SIG-M5 (cell line): ENCODE results near the gene MICAL2.

Experiments used
- DNase-seq: peaks from one replicate; lab custom pipeline; 2025; lab: John Stamatoyannopoulos, UW

The MICAL2 gene

DNA sequence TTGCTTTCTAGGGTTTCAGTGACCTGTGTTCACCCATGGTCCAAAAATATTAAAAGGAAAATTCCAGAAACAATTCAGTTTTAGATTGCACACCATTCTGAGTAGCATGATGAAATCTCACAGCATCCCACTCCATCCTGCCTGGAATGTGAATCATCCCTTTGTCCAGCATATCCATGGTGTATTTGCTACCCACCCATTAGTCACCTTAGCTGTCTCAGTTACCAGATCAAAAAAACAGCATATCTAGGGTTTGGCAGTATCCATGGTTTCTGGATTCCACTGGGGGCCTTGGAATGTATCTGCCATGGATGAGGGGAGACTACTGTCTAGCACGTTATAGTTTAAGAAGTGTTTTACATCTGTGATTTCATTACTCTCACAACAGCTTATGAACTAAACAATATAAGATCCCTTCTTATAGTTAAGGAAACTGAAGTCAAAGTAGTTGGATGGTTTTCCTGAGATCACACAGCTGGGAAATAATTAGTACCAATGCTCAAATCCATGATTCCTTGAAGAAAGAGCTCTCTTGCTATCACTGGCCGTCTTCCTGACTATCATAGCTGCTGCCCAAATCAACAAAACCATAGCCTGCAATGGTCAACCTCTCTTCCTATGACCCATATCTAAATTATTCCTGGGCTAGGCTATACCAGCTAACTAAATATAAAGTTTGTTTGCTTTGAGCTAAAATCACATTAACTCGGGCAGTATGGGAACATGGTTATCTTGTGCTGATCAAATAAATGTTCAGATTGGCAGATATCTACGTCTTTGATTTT, 122.6 kb downstream of the MICAL2 start:
- DNase-seq = no peak

DNA sequence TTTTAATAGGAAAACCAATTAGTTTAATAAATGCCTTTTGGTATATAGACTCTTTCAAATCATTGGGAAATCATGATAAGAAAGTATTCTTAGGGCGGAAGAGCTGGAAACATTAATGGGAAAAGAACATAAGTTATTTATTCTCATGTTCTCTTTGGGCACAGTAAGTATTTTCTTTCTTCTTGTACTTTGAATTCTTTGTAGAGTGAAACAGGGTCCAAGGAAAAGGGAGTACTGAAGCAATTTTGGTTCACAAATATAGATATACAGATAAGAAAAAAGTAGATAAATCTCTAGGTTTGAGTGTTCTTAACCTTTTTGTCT, 123.2 kb downstream of the MICAL2 start:
- DNase-seq = no peak

DNA sequence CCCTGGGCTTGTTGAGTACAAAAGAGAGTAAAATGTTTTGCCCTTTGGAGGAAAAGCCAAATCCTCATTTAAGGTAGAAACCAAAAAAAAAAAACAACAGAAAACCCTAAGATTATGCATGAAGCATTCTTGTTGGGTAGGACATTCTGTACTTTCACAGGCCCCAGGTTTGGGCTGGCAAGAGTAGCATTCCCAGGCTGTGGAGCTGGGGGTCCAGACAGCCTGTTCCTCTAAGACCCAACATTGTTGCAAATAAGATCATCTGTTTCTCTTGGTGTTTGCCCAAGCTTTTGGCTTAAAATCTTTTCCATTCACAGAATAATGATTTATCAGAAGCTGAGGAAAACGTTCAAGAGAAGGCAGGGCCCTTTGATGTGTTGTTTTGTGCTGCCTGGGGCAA, 123.8 kb downstream of the MICAL2 start:
- no peak for DNase-seq

DNA sequence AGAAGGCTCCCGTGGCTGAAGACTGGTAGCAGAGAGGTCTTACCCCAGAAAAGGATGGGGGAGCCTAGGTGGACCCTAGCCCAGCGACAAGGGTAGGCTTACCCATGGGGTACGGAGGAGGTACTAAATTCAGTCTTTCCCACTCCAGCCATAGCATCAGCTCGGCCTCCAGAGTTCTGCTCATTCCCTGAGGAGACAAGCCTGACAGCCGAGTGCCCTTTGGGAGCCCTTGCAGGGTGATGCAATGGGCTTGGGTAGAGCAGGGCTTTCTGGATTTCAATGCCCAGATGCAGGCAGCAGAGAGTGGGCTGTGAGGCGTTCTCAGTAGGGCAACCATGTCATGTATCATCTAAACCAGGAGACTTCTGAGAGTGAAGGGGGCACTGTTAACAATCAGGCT, 124.7 kb downstream of the MICAL2 start:
- DNase-seq = no peak

DNA sequence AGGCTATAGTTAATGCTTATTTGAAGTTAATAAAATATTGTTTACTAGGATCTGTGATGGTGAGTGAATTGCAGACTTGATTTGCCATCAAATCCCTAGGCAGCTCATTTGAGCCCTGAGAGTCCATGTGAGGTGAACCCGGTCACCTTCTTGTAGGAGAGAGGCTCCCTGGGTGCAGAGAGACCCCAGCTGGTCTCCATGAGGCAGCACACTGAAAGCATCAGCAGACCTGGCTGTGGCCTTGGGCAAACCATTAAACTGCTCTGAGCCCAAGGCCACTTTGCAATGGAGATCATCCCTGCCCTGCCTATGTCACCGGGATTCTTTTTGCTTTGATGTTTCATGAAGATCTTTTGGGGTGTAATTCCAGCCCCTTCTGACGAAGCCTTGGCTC, 125.2 kb downstream of the MICAL2 start:
- no peak for DNase-seq

DNA sequence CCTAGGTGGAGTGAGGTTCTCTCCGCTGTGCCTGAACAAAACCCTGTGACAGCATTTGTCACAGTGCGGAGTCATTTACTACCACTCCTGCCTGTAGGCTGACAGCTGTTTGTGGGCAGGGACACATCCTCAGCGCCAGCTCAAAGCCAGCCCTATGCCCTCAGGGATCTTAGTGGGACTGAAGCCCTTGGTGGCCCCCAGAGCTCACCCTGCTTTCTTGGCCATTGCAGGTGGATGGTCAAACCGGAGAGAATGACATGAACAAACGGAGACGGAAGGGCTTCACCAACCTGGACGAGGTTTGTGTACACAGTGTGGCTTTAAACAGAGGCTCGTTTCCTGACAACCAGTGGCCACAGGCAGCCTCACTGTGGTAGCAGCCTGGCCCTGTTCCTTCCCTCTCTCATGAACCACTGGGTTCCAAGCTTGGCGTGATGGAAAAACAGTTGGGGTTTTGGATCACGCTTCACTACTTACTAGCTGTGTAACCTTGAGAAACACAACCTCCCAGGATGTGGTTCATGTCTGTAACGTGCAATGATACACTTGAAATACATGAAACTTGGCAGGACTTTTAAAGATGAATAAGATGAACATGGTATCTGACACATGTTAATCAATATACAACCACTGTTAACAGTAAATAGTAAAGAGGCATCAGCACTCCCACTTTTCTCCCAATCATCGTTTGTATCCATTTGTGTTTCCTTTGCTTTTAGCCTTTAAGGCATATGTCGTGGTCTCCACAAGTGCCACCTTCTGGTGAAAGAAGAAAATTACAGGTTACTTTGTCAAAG, 125.8 kb downstream of the MICAL2 start:
- no peak for DNase-seq

DNA sequence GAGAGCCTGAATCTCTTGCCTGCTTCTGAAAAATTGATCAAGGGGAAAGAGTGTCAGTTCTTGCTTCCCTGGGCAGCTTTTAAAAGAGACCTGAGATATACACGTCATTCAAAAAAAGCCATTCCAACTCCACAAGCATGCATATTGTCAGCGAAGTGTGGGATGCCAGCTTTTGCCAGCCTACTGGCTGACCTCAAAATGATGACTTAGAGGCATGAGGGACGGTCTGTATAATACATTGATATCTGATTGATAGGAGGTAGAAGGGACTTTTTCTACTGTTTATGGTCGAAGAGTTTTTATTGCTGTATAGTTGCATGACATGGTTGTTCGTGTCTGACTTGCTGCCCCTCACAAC, 126.3 kb downstream of the MICAL2 start:
- DNase-seq = no peak

DNA sequence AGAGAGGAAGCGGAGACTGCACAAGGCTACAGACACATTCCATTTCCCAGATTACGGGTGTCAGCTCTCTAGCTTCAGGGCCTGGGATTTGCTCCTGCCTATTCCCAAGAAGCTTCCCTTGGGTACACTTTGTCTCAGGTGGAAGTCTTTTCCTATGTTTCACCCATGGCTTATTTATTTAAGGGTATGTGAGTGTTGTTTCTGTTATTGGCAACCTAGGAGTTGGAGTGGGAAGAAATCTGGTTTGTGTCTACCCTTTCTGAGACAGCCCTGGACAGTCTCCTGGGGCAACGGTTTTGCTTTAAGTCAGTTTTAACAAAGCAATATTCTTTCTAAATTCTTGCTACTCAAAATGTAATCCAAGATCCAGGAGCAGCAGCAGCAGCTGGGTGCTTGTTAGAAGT, 127.0 kb downstream of the MICAL2 start:
- no peak for DNase-seq

DNA sequence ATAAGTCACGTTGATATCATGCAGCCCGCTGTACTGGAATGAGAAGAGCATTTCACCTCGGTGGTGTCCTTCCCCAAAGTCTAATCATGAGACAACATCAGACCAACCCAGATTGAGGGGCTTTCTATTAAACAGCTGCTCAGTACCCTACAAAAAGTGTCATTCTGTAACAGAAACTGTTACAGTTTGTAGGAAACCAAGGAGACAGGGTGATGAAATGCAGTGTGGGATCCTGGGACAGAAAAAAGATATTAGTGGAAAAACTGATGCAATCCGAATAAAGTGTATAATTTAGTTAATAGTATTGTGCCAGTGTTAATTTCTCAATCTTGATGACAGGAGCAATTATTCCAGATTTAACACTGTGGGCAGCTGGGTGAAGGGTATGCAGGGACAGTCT, 128.0 kb downstream of the MICAL2 start:
- no peak for DNase-seq

DNA sequence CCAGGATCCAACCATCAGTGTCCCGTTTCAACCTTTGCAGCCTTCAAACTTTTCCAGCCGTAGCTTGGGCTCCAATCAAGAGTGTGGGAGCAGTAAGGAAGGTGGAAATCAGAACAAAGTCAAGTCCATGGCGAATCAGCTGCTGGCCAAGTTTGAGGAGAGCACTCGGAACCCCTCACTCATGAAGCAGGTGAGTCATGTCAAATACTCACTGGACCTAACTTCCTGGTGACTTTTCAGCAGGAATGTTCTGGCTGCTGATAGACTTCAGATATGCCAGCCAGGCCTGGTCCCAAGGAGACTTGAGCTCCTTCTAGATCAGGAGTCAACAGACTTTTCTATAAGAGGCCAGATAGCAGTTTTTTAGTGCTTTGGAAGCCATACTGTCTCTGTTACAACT, 129.0 kb downstream of the MICAL2 start:
- DNase-seq = no peak

DNA sequence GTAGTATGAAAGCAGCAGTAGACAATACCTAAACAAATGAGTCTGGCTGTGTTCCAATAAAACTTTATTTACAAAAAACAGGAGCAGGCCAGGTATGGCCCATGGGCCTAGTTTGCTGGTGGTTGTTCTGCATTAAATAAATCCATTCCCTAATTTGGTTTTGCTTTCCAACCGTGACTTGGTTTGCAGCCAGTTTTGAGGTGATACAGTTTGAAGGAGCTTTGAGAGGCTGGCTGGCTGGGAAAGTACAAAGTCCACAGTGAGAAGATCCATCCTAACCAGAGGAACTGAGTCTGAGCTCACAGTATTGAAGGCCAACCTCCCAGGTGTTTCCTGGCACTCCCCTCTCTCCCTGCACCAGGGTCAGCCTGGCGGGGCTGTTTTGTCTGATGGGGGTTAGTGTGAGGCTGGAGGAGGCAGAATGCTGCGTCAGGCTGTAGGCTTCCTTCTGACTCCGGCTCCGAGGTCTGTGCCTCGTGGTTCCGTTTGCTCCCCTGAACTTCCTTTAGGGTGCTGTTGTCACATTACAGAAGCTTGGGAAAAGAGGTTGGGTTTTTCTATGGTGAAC, 129.5 kb downstream of the MICAL2 start:
- DNase-seq = no peak

DNA sequence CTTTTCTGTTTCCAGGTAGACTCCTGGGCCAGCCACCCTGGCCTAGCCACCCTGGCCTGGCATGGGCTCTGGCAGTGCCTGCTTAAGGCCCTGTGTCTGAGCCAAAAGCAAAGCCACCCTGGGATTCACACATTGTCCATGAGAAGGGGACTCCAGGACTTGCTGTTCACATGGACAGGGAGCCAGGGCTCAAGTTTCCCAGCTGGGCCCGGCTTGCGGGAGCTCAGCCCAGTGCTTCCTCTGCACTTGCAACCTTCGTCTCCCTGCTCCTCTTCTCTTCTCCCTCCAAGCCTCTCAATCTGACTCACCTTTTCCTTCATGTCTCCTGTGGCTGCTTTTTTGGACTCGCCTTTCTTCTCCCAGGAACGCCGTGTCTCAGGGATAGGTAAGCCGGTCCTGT, 130.3 kb downstream of the MICAL2 start:
- no peak for DNase-seq

DNA sequence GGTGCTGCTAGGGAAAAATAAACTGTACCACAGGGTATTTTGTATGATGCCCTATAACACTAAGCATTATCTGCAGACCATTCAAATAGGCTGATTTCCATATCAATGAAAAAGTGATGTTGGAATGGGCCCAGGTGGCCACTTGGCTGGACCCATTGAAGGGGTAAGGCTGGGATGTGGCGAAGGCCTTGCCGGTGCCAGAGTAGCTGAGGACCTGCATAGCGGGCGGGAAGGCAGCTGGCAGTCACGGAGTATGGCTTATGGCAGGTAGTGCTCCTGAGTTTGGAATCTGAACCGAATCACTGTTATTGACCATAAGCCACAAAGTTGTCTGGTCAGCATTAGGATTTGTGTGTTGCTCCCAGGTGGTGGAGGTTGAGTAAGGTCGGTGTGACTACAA, 131.0 kb downstream of the MICAL2 start:
- no peak for DNase-seq

DNA sequence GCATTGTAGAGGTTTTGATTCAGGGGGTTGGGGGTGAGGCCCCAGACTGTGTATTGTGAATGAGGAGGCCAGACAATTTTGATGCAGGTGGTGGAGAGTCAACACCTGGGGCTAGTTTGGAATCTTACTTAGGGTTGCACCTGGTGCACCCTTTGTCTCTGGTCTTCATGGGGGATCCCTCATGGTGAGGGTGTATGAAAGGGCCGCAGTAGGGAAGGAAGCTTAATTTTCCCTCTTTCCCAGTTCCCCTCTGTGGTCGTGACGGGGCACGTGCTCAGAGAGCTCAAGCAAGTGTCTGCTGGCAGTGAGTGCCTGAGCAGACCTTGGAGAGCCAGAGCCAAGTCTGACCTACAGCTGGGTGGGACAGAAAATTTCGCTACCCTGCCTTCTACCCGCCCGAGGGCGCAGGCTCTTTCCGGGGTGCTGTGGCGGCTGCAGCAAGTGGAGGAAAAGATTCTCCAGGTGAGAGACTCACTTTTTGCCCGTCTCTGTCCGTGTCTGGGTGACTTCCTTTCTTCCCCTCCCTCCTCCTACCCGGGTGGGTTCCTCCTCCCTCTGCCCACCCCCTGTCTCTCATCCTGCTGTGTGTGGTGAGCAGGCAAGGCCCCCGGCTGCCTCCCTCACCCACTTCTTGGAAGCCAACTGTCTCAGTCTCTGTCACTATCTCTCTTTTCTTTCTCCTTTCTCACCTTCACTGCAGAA, 131.7 kb downstream of the MICAL2 start:
- no peak for DNase-seq

DNA sequence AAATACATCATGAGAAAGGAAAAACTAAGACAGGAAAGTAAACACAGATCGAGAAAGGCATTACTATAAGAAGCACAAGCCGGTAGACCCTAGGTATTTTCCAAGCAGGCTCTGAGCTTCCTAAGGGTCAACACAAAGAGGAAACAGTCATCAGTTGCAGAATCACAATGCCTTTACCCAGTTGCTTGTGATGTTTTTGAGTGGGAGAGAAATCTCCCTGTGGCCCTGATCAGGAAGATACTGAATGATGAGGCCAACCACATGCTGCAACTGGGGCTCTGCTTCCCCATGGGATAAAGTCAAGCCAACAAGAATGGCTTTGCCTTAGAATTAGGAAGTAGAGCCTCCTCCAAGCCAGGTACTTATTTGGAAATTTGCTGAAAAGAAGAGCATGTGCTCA, 132.6 kb downstream of the MICAL2 start:
- no peak for DNase-seq

DNA sequence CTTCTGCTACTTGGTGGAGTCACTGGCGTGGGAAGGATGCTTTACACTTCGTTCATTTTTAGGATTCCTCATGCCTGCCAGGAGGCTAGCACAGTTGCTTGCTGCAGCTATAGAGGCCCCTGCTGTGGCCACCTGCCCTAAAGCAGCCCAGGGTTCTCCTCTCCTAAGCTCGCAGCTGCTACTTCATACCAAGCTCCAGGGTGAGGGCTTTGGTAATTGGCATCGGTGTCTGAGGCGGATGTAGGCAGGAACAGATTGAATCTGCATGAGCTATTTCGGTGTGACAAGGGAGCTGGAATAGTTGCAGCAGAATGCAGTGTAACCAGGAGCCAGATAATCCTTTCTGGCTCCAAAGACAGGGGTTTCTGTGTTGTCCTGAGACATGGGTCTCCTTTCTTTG, 133.1 kb downstream of the MICAL2 start:
- no peak for DNase-seq

DNA sequence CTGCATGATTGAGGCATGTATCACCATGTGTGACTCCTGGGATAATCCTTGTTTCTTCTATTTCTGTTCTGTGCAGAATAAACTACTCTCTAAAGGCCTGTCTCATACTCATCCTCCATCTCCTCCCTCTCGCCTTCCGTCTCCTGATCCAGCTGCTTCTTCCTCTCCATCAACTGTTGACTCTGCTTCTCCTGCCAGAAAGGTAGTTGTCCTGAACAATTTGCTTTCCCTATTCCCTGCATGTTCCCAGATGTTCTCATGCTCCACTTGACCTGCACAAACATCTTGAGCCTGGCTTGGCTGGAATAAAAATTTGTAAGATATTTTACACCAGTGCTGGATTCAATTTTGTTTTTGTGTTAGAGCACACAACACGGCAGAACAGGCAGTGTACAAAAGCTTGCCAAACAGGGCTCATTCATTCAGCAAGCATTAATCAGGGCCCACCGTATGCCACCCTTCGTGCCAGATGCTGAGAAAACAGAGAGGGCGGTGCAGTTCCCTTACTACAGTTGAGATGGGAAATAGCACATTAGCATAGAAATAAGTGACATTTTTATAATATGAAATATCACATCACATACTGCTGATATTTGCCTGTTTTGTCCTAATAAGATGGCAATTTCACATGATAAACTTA, 133.6 kb downstream of the MICAL2 start:
- no peak for DNase-seq

DNA sequence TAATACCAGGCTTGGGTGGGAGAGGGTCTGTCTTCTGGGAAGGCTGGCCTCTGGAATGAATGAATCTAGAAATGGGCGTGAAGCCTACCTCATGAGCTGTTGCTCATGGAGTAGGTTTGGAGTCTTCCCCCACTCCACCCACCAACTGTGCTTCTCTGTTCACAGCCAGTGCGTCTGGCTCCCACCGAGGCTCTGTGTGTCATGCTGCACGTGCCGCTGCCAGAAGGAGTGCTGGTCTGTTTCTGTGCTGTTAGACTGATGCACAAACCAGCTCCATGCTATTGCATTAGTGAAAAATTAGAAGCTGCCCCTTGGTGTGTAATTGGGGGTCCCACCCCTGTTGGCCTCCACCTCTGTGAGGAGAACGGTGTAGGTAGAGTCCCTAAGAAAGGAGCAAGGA, 134.7 kb downstream of the MICAL2 start:
- no peak for DNase-seq

DNA sequence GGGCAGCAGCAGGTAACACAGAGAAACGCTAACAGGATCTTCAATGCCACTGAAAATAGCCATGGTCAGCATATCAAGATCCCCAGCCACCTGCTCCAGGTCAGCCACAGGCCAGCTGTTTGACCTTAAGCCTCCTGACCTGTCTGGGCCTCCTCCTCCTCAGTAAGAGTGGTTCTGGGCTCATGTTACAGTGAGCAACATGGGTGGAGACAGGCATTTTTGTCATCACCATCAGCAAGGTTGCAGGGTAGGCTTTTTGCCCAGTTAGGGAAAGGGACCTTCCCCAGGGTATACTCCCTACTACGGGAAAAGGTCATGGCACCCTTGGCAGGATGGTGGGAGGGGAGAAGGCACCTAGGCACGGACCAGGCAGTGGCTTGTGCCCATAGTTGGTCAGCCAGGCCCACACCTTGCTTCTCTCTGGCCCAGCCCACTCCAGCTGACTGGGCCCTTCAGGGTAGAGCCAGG, 135.2 kb downstream of the MICAL2 start:
- no peak for DNase-seq

DNA sequence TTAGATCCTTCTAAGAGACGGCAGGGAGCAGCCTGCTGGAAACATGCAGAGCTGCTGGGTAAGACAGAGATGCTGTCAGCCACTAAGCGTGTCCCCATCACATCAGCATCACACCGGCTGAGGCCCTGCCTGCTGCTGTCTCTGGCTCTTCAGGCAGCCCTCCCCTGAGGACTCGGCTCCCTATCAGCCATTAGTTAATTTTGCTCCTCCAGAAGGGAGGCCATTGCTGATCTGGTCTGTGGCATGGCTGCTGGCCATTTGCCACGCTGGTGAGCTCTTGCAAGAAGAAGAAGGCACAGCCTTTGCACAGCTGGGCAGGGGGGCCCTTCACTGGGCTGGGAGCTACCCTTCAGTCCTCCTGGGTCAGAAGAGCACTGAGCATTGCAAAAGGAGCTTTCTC, 135.8 kb downstream of the MICAL2 start:
- no peak for DNase-seq

DNA sequence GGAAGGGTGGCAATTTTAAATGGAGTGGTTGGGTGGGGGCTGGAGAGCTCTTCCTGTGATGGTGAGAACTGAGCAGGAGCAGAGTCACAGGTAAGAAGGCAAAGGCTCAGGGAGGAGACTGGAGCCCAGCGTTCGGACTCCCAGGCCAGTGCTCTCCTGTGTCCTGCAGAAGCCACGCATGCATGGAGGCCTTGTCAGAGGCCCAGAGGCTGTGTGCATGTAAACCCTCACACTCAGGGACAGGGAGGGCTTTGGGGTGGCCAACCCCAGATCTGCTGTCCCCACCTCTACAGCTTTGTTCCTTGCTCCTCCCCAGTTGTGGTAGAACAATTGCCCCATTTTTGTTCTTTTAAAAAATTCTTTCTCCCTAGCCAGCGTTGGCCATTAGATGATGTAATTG, 136.6 kb downstream of the MICAL2 start:
- DNase-seq = no peak

DNA sequence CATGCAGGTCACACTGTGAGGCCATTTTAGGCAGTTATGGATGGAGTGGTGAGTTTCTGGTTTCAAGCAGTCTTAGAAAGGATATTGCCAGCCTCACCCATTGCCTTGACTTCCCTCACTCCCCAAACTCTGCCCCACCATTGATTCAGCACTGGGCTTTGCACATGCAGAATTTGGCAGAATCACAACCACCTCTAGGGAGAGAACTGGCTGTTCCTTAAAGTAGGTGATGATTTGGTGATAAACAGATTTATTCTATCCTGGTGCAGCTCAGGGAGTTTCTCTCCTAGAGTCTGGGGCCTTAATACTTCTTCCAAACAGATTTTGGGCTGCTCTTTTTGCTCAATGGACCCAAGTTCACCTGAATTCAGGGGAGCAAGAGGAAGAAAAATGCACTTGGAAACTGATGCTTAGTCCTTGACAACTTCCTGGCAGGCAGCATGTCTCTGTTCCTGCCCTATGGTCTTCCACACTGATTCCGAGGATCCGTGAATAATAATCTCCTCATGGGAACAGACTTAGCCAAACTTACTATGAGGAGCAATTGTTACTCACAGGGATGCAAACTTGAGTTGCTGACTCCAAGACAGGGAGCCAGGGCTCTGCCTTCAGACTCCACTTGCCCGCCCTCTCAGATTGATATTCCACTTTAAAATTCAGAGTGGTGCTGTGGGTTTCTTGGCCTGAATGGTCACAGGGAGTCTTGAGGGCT, 137.3 kb downstream of the MICAL2 start:
- DNase-seq = no peak
